ENCODE results near the gene TP53AIP1. TPM values are rescaled to one million over a fixed set of nuclear protein-coding genes. Genes with fewer than 3 reads are reported as not detected.

TP53AIP1 gene, protein sequence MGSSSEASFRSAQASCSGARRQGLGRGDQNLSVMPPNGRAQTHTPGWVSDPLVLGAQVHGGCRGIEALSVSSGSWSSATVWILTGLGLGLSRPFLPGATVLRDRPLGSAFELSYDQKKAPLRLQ
- polyA plus RNA-seq (ENCODE audit: insufficient read length in 12 of 12), result 1 to 10 TPM in 3 of 12 donors, under 1 TPM in 5, not detected in 4; 0.09 to 7.4 (median 0.32) TPM
- long read RNA-seq, donor 1, result 0 reads
- long read RNA-seq, donor 2, result 0 reads
- long read RNA-seq, donor 3, result 0 reads
- long read RNA-seq, donor 4, result 0 reads
- long read RNA-seq, donor 5, result 0 reads
- long read RNA-seq, donor 6, result 0 reads
- long read RNA-seq, donor 7, result 0 reads
- long read RNA-seq, donor 8, result 0 reads
- long read RNA-seq, donor 9, result 0 reads
- long read RNA-seq, donor 10, result 0 reads
- long read RNA-seq, donor 11, result 0 reads

DNA sequence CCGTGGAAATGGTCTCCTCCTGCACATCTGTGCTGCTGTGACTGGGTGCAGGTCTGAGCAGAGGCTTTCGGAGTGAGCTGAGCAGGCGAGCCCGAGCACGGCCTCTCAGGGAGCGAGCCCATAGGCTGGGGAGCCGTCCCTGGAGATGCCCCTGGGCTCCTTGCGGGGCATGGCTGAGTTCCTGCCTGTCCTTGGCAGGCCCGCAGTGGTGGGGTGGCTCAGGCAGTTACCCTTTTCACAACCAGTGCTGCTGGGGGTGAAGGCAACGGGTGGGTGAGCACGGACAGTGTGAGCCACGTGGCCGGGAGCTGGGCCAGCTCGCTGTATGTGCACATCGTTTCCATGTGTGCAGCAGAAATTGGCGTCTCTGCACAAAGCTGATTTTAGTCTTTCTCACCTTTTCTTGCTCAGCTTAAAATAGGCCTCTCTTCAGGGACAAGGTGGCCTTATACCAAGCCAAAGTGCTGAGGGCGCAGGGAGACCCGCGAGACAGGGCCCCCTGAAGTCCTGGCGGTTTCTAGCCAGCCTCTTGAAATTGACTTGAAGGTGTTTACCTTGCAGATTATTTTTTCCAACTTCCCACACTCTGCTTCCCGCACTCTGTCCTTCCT is at the start of gene TP53AIP1:
Gene TP53AIP1, minus strand, starts transcription at position 55 of the 611 bp plus-strand sequence. CDS start 5,053 bp downstream, outside the sequence.
- DNase-seq, result peak; percentile 57

DNA sequence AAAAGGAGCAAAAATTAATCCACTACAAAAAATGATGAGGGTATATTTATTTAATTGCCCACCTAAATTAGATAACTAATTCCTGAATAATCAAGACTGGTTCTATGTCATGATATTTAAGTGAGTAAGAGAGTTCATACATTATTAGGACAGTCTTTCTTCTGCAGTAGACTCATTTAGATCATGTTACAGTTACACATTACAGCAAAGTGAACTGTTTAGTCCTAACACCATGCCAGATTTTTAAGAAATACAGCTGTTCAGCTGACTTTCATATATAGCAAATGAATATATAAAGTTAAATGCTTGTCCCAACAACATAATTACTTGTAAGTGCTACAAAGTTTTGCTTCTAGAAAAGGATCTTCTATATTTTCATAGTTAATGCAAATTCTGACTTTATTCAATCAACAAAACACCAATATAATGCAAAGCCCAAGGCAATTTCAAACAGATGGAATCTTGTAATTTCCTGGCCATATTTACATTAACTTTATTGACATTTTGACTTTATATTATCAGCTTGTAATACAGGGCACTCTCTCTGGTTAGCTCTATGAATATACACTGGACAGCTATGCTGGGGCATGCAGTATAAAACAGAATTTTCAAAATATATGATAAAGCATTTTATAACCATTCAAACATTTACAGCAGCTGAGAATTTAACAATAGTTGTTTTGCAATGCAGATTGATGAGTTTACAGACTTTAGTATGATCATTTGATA is 45.7 kb upstream of the TP53AIP1 start:
- DNase-seq, result no peak

DNA sequence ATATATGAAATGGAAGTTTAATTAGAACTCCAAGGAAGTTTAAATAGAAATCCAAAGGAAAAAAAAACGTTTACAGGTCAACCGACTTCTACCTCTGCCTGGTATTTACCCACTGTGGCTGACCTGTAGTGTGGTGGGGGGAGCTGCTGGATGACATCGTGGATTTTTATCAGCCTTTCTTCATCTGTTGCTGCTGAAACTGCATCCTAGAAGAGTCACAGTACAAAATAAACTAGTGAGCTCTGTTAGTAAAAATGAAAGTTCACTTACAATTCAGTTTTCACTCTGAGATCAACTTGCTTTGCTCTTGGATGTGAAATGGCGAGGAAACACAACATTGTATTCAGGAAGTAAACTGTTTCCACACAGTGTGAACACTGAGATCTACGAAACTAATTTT is 43.2 kb upstream of the TP53AIP1 start:
- DNase-seq, result no peak

DNA sequence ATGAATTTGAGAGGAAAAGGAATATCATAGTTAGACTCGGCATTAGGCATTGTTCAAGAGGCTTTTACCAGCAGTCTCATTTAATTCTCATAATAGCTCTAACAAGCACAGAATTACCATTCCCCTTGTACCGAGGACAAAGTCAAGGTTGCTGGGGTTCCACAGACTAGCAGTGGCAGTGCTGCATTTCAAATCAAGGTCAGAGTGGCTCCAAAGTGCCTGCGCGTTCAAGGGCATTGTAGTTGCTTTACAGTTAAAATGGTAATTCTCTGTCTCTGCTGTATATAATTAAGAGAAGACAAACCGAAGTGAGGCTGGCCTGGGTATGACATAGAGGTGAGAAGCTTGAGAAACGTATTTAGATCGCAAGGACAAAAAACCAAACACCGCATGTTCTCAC is 40.4 kb upstream of the TP53AIP1 start:
- DNase-seq, result no peak

DNA sequence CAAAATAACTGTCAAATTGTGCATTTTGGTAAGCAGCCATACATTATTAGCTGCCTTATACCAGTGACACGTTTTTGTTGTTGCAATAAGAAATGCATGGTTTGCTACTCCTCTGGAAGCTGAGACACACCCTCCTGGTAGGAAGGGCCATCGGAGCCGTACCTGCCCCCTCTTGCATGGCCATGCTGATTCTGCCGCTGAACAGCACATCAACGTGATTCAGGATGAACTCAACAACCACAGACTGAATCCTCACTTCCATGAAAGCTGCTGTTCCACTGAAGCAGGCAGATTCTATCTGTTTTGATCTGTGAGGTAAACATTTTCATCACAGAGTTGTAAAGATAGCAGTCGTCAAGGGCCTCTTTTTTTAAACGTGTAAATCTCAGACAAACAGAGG is 38.6 kb upstream of the TP53AIP1 start:
- DNase-seq, result no peak

DNA sequence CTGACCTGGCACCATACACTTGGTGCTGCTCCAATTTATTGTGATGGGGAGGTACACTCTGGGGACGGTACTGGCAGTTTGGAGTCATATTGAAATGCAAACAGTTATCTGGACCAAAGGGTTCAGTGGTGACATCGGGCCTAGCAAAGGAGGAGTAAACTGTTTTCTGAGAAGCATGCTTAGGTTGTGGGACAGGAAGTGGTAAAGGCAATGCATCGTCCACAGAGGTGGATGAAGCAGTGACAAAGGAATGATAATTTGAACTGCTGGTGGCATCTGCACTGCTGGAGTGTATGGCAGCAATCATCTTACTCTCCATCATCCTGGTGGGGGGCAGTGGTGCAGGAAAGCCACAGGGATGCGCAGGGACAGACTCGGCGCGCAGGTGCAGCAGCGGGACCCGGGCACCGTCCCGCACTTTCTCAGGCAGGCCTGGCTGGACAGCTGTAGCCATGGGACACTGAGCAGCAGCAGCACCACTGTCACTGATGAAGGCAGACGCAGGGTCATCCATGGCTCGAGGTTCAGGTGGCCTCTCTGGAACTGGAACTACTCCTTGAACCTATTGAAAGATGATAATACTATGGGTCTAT is 28.0 kb upstream of the TP53AIP1 start:
- no peak for DNase-seq

DNA sequence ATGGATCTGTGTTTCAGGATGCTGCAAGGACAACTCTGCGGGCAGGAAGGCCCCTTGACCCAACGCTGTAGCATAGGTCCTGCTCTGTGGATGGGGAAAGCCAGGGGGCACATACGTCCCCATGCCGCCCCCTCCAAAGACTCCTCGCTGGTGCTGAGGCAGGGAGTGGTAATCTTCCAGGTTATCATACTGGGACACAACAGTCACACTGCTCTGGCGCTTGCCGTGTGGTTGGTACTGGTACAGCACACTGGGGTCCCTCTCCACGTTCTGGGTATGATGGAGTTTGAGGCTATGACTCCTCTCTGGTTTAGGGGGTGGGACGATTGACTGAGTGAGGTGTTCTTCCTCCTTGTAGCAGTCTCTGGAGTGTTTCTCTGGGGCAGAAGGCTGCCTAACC is 26.2 kb upstream of the TP53AIP1 start:
- DNase-seq, result no peak

DNA sequence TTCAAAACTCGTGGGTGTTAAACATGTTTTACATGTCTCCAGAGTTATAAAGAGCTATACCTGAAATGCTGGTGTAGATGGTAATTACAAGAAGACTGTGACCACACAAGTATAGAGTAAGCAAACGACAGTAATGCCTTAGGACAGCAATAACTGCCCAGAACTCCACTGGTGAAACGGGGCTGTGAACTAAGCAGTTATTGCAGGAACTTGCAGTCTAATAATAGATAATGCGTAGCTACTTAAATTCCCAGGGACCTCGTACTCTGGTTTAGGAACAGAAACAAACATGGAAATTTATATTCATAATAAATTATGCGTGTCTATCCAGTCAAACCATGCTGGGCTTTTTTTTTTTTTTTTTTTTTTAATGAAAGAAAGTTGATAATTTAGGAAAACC is 24.9 kb upstream of the TP53AIP1 start:
- no peak for DNase-seq

DNA sequence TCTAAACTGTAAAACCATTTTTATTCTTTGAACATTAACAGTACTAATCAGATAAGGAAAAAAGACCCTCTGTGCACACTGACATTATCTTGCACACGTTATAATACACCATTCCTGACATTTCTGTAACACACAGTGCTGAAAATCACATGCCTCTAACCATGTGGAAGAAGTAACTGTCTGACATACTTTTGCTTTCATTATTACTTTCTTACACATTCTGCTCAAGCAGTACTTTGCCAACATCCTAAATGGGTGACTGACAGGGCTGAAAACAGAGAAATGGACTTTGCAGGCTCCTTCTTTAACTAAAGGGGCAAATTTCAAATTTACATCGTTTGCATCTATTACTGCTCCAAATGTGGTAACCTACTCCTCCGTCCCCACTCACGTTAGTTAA is 22.8 kb upstream of the TP53AIP1 start:
- DNase-seq, result no peak

DNA sequence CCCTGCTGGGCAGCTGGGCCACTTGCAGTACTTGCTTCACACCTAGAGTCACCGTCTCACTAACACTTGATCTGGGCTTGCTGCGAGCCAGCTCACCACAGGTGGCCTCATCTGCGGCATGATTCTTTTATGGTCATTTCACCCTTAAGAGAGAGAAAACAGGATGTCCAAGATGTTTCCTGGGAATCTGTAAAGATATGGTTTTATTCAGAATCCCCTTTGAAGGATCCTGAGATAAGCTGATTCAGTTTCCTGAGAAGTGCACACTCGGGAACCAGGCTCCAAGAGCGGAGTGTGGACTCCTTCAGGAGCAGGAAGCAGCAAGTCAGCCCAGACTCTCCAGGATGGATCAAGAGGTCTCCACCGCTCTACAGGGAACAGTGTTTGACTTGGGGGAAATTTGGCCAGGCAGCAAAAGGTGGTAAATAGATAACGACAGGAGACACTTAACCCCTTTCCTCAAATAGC is 21.8 kb upstream of the TP53AIP1 start:
- no peak for DNase-seq

DNA sequence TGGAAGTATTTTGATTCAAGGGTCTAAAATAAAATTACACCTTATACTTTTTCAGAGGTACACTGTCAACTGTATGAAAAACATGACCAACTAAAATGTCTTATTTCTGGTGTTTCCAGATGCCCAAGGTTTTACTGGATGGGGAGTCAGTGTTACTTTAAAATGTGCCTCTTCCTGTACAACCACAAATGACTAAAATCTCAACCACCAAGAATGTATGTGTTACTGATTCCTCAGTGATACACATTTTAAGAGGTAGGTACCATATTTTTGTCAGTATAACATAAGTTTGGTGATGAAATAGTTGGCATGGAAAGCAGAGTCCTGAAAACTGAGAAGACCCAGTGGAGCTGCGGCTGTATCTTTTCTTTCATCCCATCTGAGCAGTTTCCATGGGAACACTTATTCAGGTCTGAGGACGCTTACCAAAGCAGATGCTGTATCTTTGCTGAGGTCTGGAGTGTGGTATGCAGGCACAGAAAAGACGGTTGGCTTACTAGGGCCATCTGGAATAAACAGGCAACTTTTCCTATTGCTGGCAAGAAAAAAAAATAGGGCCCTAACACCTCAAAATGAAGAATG is 21.2 kb upstream of the TP53AIP1 start:
- no peak for DNase-seq

DNA sequence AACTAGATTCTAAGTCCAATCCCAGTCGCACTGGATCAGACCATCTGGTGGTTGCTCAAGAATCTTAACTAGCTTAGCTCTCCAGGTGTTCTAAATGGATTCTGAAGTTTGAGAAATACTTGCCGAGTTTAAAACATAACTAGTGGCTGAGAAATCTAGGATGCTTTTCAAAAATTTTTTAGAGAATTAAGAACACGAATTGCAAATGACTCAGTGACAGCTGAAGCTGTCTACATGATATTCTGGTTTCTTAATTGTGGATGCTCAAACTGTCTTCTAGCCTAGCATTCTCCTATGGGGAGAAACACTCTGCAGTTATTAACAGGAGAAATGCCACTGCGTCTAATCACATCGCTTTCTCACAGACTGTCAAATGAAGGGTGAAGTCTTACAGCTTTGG is 20.2 kb upstream of the TP53AIP1 start:
- no peak for DNase-seq

DNA sequence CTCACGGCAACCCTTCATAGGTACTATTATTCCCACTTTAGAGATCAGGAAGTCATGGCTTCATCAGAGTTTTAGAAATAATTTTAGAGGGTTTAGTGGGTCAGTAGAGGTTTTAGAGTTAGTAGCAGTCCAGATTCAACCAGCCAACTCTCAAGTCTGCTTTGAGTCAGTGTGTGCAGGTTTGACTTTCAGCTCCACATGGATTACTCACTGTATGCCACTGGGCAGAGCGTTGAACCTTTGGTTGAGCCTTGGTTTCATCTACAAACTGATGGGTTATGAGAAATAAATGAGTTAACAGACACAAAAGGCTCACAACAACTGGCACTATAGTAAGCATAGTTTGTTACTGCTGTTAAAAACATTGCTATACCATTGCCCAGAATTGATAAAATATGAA is 19.0 kb upstream of the TP53AIP1 start:
- DNase-seq, result no peak

DNA sequence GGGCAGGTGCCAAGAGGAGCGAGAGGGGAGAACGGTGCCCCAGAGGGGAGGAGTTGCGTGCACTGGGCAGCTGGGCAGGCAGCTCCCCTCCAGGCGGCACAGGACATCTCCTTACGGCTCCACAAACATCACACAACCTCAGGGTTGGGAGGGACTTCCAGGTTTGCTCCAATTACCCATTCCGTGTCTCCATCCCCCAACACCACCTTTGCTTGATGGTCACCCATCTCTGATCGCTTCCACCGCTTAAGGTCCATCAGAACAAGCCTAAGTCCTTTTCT is 14.5 kb upstream of the TP53AIP1 start:
- DNase-seq, result no peak

DNA sequence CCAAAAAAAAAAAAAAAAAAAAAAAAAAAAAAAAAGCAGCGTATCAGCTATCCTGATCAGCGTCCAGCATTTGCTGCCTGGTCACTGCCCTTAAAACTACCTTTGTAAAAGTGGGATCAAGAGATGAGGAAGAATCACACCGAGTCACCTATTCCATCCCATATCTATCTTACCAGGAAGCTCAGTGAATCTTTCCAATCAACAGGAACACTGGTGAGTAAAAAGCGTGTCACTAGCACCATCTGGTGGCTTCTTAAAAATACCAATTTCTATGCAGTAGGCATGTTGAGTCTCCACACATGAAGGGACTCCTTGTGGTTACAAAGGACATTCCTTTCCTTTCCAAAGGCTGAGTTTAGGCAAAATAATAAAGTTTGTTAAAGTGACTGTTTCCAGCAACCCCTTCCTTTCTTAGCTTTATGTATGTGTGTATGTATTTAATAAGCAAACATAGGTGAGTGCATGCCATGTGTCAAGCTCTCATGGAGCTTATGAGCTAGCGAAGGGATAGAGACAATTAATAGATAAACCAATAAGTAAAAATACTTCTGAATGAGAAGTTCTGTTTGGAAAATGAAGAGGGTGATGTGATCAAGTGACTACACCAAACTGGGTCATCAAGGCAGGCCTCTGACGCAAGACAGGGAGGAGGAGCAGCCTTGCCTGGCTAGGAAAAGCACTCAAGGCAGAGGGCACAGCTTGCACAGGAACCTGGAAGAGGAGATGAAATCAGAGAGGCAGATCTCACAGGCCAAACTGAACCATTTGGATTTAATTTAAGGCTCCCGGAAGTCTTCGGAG is 13.9 kb upstream of the TP53AIP1 start:
- peak; percentile 77 for DNase-seq

DNA sequence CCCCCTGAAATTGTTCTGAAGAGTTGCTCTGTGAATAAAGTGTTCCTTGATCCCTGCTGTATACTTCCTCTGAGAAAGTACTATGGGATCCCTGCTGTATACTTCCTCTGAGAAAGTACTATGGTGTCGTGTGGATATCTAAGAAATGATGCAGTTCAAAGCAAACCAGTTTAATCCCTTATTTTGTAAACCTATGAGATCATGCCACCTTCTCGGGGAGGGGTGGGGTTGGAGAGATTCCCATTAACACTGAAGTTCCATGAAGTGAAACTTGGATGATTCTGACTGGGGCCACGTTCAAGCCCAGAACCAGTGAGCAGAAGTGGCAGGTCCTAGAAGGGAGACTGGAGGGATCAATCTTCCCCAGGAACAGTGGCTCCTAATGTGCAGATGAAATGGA is 13.0 kb upstream of the TP53AIP1 start:
- DNase-seq, result no peak

DNA sequence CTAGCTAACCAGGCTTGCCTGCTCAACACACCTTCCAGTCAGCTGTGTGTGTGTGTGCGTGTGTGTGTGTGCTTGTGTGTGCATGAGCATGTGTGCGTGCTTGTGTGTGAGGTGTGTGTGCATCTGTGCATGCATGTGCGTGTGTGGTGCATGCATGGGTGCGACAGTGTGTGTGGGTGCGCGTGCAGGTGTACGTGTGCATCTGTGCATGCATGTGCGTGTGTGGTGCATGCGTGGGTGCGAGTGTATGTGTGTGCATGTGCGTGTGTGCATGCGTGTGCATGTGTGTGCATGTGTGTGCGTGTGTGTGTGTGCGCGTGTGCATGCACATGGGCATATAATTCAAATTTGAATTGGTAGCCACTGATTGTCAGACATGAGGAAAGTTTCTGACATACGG is 10.5 kb upstream of the TP53AIP1 start:
- no peak for DNase-seq

DNA sequence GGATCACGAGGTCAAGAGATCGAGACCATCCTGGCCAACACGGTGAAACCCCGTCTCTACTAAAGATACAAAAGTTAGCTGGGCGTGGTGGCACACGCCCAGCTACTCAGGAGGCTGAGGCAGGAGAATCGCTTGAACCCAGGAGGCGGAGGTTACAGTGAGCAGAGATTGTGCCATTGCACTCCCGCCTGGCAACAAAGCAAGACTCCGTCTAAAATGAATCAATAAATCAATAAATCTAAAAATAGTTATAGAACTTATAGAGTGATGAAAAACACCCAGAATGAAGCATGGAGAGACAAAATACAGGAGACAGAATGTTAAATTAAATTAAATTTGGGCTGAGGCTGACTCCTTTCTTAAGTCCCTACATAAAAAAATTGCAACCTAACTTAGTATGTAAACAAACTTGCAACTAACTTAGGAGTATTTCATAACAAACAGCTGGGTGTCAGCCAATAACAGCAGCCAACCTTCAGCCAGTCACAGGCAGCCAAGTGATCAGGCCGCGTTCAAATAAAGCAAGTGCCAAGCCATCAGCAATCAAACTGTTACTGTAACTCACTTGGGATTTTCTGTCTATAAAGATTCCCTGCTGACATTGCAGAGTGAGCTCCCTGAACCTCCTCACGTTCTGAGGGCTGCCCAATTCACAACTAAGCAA is 7.3 kb upstream of the TP53AIP1 start:
- DNase-seq, result no peak

DNA sequence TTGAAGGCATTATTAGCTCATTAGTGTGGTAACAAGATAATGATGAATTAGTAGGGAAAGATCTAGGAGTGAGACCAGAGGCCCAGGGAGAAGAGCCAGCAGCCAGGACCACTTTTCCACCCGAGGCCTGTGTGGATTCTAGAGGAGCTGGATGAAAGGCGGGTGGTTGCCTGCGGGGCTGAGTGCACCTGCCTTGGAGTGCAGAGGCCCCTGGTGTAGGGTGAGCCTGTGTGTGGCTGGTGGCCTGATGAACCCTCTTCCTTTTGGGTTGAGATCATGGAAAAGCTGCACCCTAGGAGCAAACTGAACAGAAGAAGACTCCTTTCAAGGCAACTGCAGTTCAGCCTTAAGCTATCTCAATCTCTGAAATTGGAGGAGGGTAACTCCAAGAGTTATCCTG is 5.9 kb upstream of the TP53AIP1 start:
- DNase-seq, result no peak

DNA sequence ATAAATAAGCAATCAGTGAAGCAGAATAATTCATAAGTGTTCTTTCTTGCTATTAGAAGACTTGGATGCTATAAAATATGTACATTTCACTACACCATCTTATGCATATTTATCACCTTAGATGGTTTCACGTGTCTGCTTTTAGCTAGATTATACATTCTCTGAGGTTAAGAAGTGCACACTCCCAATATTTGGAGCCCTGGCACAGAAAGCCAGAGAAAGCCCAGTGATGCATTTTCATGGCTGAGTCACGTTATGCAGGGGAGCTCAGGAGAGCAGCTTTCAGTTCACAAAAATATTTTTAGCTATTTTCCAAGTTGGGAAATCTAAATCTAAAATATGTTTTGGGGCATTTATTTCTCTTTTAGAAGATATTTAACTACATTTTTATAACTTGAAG is 5.1 kb upstream of the TP53AIP1 start:
- DNase-seq, result no peak

DNA sequence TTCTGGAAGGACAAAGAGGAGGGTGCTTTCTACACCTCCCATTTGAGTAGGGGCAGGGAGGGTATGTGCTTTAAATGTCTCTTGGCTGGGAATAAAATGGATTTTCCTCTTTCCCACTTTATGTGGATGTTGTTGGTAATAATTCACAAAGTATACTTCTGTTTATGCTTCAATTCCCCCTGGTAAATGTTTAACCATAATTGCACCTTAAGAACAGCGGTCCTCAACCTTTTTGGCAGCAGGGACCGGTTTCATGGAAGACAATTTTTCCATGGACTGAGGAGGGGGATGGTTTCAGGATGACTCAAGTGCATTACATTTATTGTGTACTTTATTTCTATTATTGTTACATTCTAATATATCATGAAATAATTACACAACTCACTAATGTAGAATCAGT is 4.0 kb upstream of the TP53AIP1 start:
- no peak for DNase-seq

Data from muscle of arm (tissue), 14 donors.